H9 (cell line): Measurements from ENCODE around the gene PEMT. TPM values are rescaled to one million over a fixed set of nuclear protein-coding genes. Genes with fewer than 3 reads are reported as not detected.
A peak's percentile ranks its signal among the peaks of the same experiment; 100 is the strongest.

ENCODE experiments used
- DNase-seq: peaks from one replicate; pipeline ENCODE4 v3.0.0-alpha.2; 2017
- H2AFZ ChIP-seq: one replicate; pipeline ENCODE4 v1.6.1; 2013; ENCODE audit warnings: mild to moderate bottlenecking, low read length, control low read depth, moderate library complexity
- H2AK5ac ChIP-seq: 2 replicates; pipeline ENCODE4 v1.6.1; 2013; ENCODE audit warnings: low read length, control low read depth, mixed read lengths; ENCODE audit not compliant: insufficient read length
- H2BK120ac ChIP-seq: one replicate; pipeline ENCODE4 v1.6.1; 2013; ENCODE audit warnings: low read depth, mild to moderate bottlenecking, low read length, control low read depth, inconsistent platforms; ENCODE audit not compliant: poor library complexity, severe bottlenecking
- H2BK12ac ChIP-seq: 2 replicates; pipeline ENCODE4 v1.6.1; 2013; ENCODE audit warnings: low read length, control low read depth, mixed read lengths, low read depth; ENCODE audit not compliant: insufficient read length
- H2BK15ac ChIP-seq: 2 replicates; pipeline ENCODE4 v1.6.1; 2013; ENCODE audit warnings: low read depth, low read length, control low read depth
- H2BK20ac ChIP-seq: one replicate; pipeline ENCODE4 v1.6.1; 2013; ENCODE audit warnings: low read depth, mild to moderate bottlenecking, low read length, control low read depth, inconsistent platforms; ENCODE audit not compliant: poor library complexity, severe bottlenecking
- H2BK5ac ChIP-seq: 2 replicates; pipeline ENCODE4 v1.6.1; 2013; ENCODE audit warnings: low read length, control low read depth, mixed read lengths; ENCODE audit not compliant: insufficient read length
- H3K14ac ChIP-seq: 2 replicates; pipeline ENCODE4 v1.6.1; 2013; ENCODE audit warnings: low read length, control low read depth; ENCODE audit not compliant: insufficient read depth
- H3K18ac ChIP-seq: 2 replicates; pipeline ENCODE4 v1.6.1; 2013; ENCODE audit warnings: low read depth, mild to moderate bottlenecking, mixed read lengths, low read length, control low read depth; ENCODE audit not compliant: insufficient read length
- H3K23ac ChIP-seq: 2 replicates; pipeline ENCODE4 v1.6.1; 2013; ENCODE audit warnings: low read length, control low read depth, mixed read lengths, low read depth; ENCODE audit not compliant: insufficient read length
- H3K23me2 ChIP-seq: 2 replicates; pipeline ENCODE4 v1.6.1; 2013; ENCODE audit warnings: low read depth, mild to moderate bottlenecking, mixed read lengths, low read length, control low read depth; ENCODE audit not compliant: insufficient read length, poor library complexity, severe bottlenecking
- H3K27ac ChIP-seq: 2 replicates; pipeline ENCODE4 v1.5.1; 2013; ENCODE audit warnings: low read length, control low read depth, mixed read lengths, low read depth; ENCODE audit not compliant: insufficient read length
- H3K27me3 ChIP-seq: 2 replicates; pipeline ENCODE4 v1.6.1; 2013; ENCODE audit warnings: low read length, control low read depth, inconsistent platforms; ENCODE audit not compliant: insufficient read depth
- H3K4ac ChIP-seq: 2 replicates; pipeline ENCODE4 v1.6.1; 2013; ENCODE audit warnings: low read depth, mild to moderate bottlenecking, control low read depth, inconsistent platforms, low read length, moderate library complexity
- H3K4me1 ChIP-seq: 2 replicates; pipeline ENCODE4 v1.6.1; 2013; ENCODE audit warnings: low read length, control low read depth, inconsistent platforms; ENCODE audit not compliant: insufficient read depth
- H3K4me2 ChIP-seq: 2 replicates; pipeline ENCODE4 v1.6.1; 2013; ENCODE audit warnings: low read length, control low read depth, mixed read lengths; ENCODE audit not compliant: insufficient read length, insufficient read depth
- H3K56ac ChIP-seq: 2 replicates; pipeline ENCODE4 v1.6.1; 2013; ENCODE audit warnings: low read depth, mild to moderate bottlenecking, mixed read lengths, low read length, control low read depth; ENCODE audit not compliant: insufficient read length
- H3K79me1 ChIP-seq: 2 replicates; pipeline ENCODE4 v1.6.1; 2013; ENCODE audit warnings: low read depth, mild to moderate bottlenecking, moderate library complexity, low read length, control low read depth, inconsistent platforms; ENCODE audit not compliant: insufficient read depth, poor library complexity, severe bottlenecking
- H3K79me2 ChIP-seq: 2 replicates; pipeline ENCODE4 v1.6.1; 2013; ENCODE audit warnings: low read length, control low read depth, inconsistent platforms; ENCODE audit not compliant: insufficient read depth
- H3K9ac ChIP-seq: 2 replicates; pipeline ENCODE4 v1.6.1; 2013; ENCODE audit warnings: low read length, control low read depth, mixed read lengths; ENCODE audit not compliant: insufficient read length; ENCODE audit errors: extremely low read depth
- H3K9me3 ChIP-seq: one replicate; pipeline ENCODE4 v1.6.1; 2013; ENCODE audit warnings: low read depth, low read length, inconsistent platforms; ENCODE audit not compliant: control insufficient read depth
- H3T11ph ChIP-seq: one replicate; pipeline ENCODE4 v1.6.1; 2013; ENCODE audit warnings: mild to moderate bottlenecking, low read length, control low read depth, inconsistent platforms
- H4K20me1 ChIP-seq: one replicate; pipeline ENCODE4 v1.6.1; 2013; ENCODE audit not compliant: control insufficient read depth, insufficient read length, insufficient read depth
- H4K5ac ChIP-seq: 2 replicates; pipeline ENCODE4 v1.6.1; 2013; ENCODE audit warnings: low read depth, mild to moderate bottlenecking, mixed read lengths, low read length, control low read depth; ENCODE audit not compliant: insufficient read length
- H4K8ac ChIP-seq: replicated peaks from 2 replicates; pipeline ENCODE4 v1.6.1; 2013; ENCODE audit warnings: low read length, control low read depth, mixed read lengths, low read depth; ENCODE audit not compliant: insufficient read length
- H4K91ac ChIP-seq: 2 replicates; pipeline ENCODE4 v1.6.1; 2013; ENCODE audit warnings: low read depth, mild to moderate bottlenecking, moderate library complexity, mixed read lengths, low read length, control low read depth; ENCODE audit not compliant: insufficient read length
- H3K27ac Mint-ChIP-seq, 3 experiments: 2 replicates in 2 of 3; 3 replicates in 1 of 3; pipeline ENCODE4 v1.8.0; 2020 to 2021; ENCODE audit warnings: mixed read lengths in 3 of 3, mild to moderate bottlenecking in 1 of 3, moderate library complexity in 1 of 3
- H3K27me3 Mint-ChIP-seq: 2 replicates; pipeline ENCODE4 v1.8.0; 2021; ENCODE audit warnings: low read depth, mild to moderate bottlenecking, moderate library complexity, mixed read lengths
- H3K36me3 Mint-ChIP-seq, 3 experiments: 2 replicates in 2 of 3; 3 replicates in 1 of 3; pipeline ENCODE4 v1.8.0; 2020 to 2021; ENCODE audit warnings: low read depth in 3 of 3, mixed read lengths in 3 of 3; ENCODE audit not compliant: insufficient read depth in 1 of 3
- H3K4me1 Mint-ChIP-seq, 2 experiments: 2 replicates each; pipeline ENCODE4 v1.8.0; 2020; ENCODE audit warnings: mixed read lengths in 2 of 2
- H3K4me3 Mint-ChIP-seq, 2 experiments: 2 replicates in 1 of 2; 3 replicates in 1 of 2; pipeline ENCODE4 v1.8.0; 2020 to 2021; ENCODE audit warnings: mild to moderate bottlenecking in 2 of 2, mixed read lengths in 2 of 2, moderate library complexity in 1 of 2
- H3K9me3 Mint-ChIP-seq, 2 experiments: 2 replicates in 1 of 2; 3 replicates in 1 of 2; pipeline ENCODE4 v1.8.0; 2020; ENCODE audit warnings: mild to moderate bottlenecking in 2 of 2, mixed read lengths in 2 of 2, moderate library complexity in 1 of 2
- WGBS: extraction: QIAGEN DNeasy Blood & Tissue Kit; methylation state at CpG from one replicate; pipeline ENCODE4 v1.1.7; 2013; ENCODE audit warnings: missing lambda C conversion rate, low lambda C conversion rate, mixed read lengths; ENCODE audit not compliant: insufficient read length; ENCODE audit errors: extremely low coverage; 5-methylcytosine and 5-hydroxymethylcytosine counted together
- total RNA-seq: library from RNA; stranded (reverse); gene quantifications from 2 replicates; pipeline ENCODE4 v1.2.1, GENCODE V29; 2021
- TF ChIP-seq, protein P1 (sequence below): fragments of 200-600 bp; sonication (generic); conservative IDR thresholded peaks from 3 replicates; pipeline ENCODE4 v1.8.0; 2021; ENCODE audit warnings: antibody characterized with exemption, mild to moderate bottlenecking

The PEMT gene
- total RNA-seq, 1 experiment from 2014 or later, result 63.2 TPM

DNA sequence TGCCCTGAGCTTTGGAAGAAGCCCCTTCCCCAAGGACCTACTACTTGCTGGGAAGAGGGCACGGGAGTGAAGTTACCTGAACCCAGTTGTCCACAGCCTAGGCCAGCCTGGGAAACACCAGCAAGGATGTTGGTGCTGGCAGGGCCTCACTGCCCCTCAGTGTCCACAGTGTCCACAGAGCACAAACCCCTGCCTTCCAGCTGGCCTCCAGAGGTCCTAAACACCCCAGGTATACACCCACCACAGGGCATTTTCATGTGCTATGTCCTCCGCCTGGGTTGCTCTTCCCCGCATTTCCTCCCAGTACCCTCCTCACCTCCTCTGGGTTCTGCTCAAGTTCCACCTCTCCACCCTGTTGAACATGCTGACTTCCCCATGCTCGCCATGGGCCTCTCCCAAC lies 4.2 kb upstream of the PEMT start:
- Histone ChIP-seq H4K8ac (no peak overlapping the region), H3K18ac (no peak overlapping the region), H4K91ac (no peak overlapping the region), H2BK120ac (no peak overlapping the region), H2AFZ (no peak overlapping the region), H3K9me3 (no peaks in the 10 kb centered on the region), H3K23me2 (peaks cover 4% of the 10 kb centered on the region), H3K23ac (no peak overlapping the region), H3K14ac (no peak overlapping the region), H3K4me2 (no peak overlapping the region), H2BK20ac (no peak overlapping the region), H3K79me1 (no peaks in the 10 kb centered on the region), H3K27ac (no peak overlapping the region), H3K79me2 (no peaks in the 10 kb centered on the region), H4K5ac (no peak overlapping the region), H3K4ac (no peak overlapping the region), H2BK5ac (no peak overlapping the region), H3K4me1 (no peaks in the 10 kb centered on the region), H2AK5ac (no peak overlapping the region), H3K56ac (no peak overlapping the region), H3K9ac (no peak overlapping the region), H2BK15ac (no peak overlapping the region), H3T11ph (no peak overlapping the region), H2BK12ac (no peak overlapping the region), H3K27me3 (no peaks in the 10 kb centered on the region), H4K20me1 (no peaks in the 10 kb centered on the region)
- Mint-ChIP-seq H3K9me3 (no peaks in the 10 kb centered on the region), H3K4me3 (no peak overlapping the region), H3K27ac (peak overlapping the region in 1 of 3 experiments; percentile 17; a peak in 1 of 7 replicates), H3K4me1 (peaks cover 14 to 15% of the 10 kb centered on the region in 2 experiments), H3K27me3 (no peaks in the 10 kb centered on the region), H3K36me3 (no peaks in the 10 kb centered on the region)
- TF ChIP-seq, protein P1, sequence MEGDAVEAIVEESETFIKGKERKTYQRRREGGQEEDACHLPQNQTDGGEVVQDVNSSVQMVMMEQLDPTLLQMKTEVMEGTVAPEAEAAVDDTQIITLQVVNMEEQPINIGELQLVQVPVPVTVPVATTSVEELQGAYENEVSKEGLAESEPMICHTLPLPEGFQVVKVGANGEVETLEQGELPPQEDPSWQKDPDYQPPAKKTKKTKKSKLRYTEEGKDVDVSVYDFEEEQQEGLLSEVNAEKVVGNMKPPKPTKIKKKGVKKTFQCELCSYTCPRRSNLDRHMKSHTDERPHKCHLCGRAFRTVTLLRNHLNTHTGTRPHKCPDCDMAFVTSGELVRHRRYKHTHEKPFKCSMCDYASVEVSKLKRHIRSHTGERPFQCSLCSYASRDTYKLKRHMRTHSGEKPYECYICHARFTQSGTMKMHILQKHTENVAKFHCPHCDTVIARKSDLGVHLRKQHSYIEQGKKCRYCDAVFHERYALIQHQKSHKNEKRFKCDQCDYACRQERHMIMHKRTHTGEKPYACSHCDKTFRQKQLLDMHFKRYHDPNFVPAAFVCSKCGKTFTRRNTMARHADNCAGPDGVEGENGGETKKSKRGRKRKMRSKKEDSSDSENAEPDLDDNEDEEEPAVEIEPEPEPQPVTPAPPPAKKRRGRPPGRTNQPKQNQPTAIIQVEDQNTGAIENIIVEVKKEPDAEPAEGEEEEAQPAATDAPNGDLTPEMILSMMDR, result no peak
- no CpG with 5 or more reads among the region's 4 CpGs for WGBS
- no peak for DNase-seq
